GM10248 (cell line): ENCODE data around the gene CRACDL.

Source experiments
- CTCF ChIA-PET: fragments of 300-600 bp; sonication (Branson Sonifier 250); formaldehyde crosslinking; extraction: SDS; loops from one replicate; lab custom pipeline; 2021; ENCODE audit warnings: antibody characterized with exemption; lab: Yijun Ruan, JAX
- POLR2A ChIA-PET: fragments of 350-650 bp; sonication (Branson Sonifier 250); formaldehyde crosslinking; extraction: SDS; loops from one replicate; lab custom pipeline; 2020; ENCODE audit warnings: antibody characterized with exemption; lab: Yijun Ruan, JAX
- DNase-seq: peaks from one replicate; pipeline ENCODE4 v3.0.0; 2012; ENCODE audit errors: extremely low spot score
- CTCF ChIP-seq: IDR thresholded peaks from 2 replicates; pipeline ENCODE4 v1.5.1; 2012; ENCODE audit warnings: mild to moderate bottlenecking, low read depth; ENCODE audit errors: extremely low read depth, missing control alignments, control extremely low read depth

CRACDL gene

DNA sequence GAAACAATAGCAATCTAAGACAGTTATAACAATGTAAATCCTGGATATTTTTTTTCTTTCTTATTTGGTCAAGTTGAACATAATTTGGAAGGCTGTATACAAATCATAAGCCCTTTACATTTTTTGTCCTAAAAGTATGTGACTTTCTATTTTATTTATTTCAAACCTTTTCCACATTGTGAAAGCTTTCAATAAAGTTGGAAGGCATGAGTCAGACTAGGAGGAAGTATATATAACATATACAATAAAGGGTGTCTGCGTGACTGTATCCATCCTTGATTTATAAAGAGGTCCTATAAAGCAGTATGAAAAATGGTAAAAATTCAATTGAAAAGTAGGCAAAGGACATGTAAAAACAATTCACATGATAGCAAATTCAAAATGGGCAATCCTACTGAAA is 44.4 kb downstream of the CRACDL start:
- POLR2A ChIA-PET: no interaction called here
- TF ChIP-seq CTCF: no peak
- DNase-seq: no peak
- CTCF ChIA-PET: interaction anchor here (0.7 kb wide), 1 partner anchor 1102 kb away, joined by 3 read pairs; no protein-coding TSS in a partner anchor

DNA sequence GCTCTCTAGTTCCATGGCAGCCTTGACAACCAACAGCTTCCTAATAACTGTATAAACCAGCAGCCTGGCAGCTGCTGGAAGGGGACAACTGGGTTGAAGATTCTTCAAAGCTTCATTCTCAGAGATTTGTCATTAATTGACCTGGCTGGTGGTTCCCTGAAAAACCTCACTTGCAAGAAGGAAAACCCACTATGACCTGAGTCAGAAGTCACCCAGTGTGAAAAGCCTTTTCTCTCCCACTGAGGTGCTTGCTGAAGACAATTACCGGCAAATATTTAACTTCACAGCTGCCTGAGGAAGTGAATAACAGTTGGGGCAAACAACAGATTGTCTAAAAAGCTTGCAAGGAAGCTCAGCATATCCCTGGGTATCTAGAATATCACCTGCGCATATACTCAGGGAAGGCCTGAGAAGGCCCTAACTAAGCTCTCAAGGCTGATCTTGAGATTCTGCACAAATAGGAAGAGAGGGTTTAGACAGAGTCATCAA is 49.9 kb downstream of the CRACDL start:
- CTCF ChIA-PET: interaction anchor here (0.8 to 1.9 kb wide), 3 partner anchors 9 to 237 kb away, joined by 3 to 5 read pairs (median 4); no protein-coding TSS in a partner anchor
- POLR2A ChIA-PET: no interaction called here
- no peak for DNase-seq
- no peak for TF ChIP-seq CTCF

- ChIA-PET POLR2A (no interaction called here), CTCF (interaction anchor here (1.9 kb wide), 1 partner anchor 12 kb away, joined by 5 read pairs; no protein-coding TSS in a partner anchor)
- DNase-seq: no peak
- TF ChIP-seq CTCF: no peak
Observed at GRCh38 chr2:98884658-98885057, 51.4 kb downstream of the CRACDL start.

DNA sequence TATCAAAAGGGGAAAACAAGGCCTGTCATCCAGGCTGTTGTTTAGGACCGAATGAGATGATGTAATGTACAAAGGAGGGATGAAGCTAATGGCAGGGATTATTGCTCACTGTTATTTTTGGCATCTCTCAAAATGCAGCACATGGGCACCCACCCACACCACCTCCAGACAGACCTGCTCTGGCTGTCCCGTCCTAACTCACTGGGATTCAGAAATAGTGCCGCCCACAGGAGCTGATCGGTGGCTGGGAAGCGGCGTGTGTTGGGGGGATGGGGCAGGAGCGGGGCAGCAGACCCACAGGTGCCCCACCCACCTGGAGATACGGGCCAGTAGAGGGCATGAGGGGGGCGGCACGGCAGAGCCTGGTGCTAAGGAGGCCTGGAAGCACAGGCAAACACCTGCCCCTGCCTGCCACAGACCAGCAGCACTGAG is 52.2 kb downstream of the CRACDL start:
- ChIA-PET POLR2A (no interaction called here), CTCF (no interaction called here)
- no peak for DNase-seq
- TF ChIP-seq CTCF: no peak

GRCh38 chr2:98882971-98883779 is 52.9 kb downstream of the CRACDL start:
- DNase-seq: no peak
- ChIA-PET POLR2A (no interaction called here), CTCF (no interaction called here)
- no peak for TF ChIP-seq CTCF

DNA sequence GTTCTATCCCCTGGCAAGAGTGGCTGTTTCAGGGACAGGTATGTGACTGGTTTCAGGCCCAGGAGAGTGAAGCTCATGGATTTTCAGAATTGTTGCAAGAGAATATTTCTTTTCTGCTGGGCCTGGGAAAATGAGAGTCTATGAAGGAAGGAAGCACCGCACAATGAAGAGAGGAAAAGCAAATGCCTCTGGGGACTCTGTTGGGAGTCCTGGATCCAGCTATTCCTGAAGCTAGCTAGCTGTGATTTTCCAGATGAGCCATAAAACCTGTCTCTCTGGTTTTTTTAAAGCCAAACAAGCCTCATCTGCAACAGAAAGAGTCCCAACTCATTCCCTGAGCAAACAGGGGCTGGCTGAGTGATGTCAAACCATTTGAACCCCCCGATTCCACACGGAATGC is 53.7 kb downstream of the CRACDL start:
- CTCF ChIA-PET: no interaction called here
- no peak for TF ChIP-seq CTCF
- POLR2A ChIA-PET: no interaction called here
- no peak for DNase-seq
